Measurements from ENCODE around the gene FAN1.

FAN1 gene

GRCh38 chr15:30958219-30958618 is 54.5 kb downstream of the FAN1 start:
- no peak for DNase-seq (ENCODE audit: low read depth)

DNA sequence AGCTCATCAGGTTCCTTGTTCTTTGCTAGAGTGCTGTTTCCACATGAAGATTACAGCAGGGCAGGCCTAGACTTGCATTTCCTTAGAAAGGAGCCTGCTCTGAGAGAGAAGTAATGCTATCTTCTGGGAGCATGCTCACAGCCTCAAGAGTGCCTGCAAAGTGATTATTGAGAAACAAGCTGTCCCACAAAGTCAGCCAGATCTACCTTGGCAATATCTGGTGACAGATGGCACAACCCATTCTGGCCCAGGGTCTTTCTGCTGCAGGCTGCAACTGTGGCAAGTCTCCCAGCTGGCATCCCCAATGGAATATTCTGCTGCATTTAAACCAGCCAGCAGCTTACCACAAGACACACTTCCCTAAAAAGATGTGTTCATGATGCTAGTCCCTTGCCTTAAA is 58.4 kb downstream of the FAN1 start:
- DNase-seq (ENCODE audit: low read depth), result no peak

DNA sequence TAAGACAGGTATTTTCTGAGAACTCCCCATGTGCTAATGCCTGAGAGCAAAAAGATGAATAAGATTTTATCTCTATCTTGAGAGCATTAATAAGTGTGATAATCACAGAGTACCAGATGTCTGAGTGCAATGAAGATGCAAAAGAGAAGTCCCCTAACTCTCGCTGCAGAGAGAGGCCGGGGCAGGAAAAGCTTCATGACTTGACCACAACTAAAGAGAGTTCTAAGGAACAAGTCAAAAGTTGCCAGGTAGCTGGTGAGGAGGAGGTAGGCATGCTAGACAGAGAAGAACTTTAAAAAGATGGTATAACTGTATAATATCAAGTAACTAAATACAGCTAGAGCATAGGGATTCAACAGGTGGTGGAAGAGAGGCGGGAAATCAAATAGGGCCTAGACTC is 58.9 kb downstream of the FAN1 start:
- DNase-seq (ENCODE audit: low read depth), result no peak

- DNase-seq (ENCODE audit: low read depth), result no peak
Observed at GRCh38 chr15:30963681-30964080, 60.0 kb downstream of the FAN1 start.

DNA sequence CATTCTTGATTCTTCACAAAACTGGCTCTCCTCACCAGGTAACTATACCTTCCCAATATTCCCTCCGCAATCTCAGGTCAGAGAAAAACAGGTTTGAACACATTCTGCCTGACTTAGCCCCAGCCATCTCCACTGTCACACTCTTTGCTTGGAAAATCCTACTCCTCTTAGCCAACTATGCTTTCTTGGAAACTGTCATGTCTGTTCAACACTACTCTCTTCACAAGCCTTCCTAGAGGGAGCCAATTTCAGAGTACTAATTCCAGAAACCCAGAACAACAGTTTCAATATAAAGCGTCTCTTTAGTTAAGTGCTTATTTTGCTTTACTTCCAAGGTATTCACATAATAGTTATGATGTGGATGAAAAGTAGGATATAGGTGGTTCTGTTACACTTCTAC is 66.0 kb downstream of the FAN1 start:
- no peak for DNase-seq (ENCODE audit: low read depth)

GRCh38 chr15:30973379-30973778 is 69.7 kb downstream of the FAN1 start:
- DNase-seq (ENCODE audit: low read depth), result no peak

GRCh38 chr15:30974112-30974511 is 70.4 kb downstream of the FAN1 start:
- no peak for DNase-seq (ENCODE audit: low read depth)

DNA sequence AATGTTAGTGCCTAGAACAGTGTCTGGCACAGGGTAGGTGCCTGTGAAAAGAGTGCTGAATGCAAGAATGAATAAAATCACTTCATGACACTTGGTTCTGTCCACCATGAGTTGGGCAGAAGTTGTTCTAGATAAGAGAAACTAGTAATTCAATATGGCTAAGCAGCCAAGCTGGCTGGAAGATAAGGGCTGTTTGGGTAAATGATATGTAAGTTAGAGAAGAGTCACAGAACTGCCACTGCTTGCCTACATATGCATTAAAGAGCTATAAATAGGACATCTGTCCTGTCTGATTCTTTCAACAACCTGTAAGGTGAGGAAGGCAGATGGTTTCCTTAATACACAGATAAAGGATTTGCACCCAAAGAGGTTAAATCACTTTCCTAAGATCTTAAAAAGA is 74.6 kb downstream of the FAN1 start:
- DNase-seq (ENCODE audit: low read depth), result no peak

DNA sequence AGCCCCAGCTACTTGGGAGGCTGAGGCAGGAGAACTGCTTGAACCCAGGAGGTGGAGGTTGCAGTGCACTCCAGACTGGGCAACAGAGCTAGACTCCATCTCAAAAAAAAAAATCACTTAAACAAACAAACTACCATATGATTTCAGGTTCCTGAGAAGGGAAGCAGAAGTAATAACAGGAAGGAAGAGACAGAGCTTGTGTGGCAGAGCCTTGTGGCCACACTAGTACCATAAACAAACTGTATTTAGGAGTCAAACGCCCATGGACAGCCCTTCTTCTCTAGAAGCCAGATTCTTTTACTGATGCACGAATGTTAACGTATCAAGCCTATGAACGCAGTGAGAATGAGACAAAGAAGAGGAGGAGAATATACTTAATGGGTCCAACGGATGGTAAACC is 75.7 kb downstream of the FAN1 start:
- DNase-seq (ENCODE audit: low read depth), result no peak

DNA sequence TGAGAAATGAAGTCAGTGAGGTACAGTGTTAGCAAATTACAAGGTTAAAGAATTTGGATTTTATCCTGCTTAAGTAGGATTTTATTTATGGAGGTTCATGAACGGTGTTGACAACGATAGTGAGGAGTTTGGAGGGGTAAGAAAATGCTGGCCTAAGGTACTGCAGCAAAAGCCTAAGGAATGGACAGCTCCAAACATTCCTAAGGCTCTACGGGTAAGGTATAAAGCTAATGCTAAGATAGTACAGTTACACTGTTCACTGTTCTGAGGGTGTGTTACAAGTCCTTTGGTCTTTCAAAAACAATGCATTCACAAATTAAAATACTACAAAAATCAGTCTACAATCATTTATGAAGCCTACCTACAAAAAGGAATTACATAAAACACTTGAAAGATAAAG is 80.4 kb downstream of the FAN1 start:
- DNase-seq (ENCODE audit: low read depth), result no peak

DNA sequence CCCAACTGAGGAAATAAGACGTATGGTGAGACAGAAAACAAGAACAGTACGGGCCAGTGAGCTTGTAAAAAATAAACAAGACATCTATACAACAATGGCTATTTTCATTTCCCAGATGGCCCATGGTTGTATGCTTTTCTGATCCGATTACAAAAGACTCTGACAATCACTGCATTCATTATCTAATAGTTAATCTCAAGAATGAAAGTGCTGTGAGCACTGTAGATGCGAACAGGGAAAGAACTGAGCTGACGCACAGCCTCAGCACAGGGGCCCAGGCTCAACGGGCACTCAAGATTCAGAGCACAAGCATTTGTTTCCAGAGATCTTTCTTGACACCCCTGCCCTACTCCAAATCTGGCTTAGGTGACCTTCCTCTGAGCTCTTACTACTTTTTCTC is 80.8 kb downstream of the FAN1 start:
- DNase-seq (ENCODE audit: low read depth), result no peak

DNA sequence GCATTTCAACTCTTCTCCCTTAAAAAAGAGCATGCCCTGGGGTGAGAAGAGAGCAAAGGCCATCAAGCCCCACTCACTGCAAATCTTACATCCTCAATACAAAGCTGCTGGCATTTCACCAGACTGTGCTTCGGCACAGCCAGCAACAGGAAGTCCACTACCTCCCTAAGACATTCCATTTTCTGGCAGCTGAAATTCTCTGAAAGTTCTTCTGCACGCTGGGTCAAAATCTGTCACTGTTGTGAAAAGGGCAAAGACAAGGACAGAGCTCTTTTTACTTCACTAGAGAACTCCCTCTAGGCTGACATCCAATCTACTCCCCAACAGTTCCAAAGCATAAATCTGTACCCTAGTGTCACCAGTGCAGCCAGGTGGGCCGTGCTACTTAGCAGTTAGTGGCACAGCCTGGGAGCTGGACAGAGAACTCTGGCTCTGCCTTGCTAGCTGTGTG is 81.4 kb downstream of the FAN1 start:
- DNase-seq (ENCODE audit: low read depth), result no peak

- no peak for DNase-seq (ENCODE audit: low read depth)
Observed at GRCh38 chr15:30990036-30990435, 86.3 kb downstream of the FAN1 start.

- no peak for DNase-seq (ENCODE audit: low read depth)
Observed at GRCh38 chr15:30990446-30991254, 86.9 kb downstream of the FAN1 start.

GRCh38 chr15:30991255-30992235 is 87.8 kb downstream of the FAN1 start, which contains the start of gene MTMR10:
Gene MTMR10, minus strand, starts transcription at chr15:30991628. Its CDS starts 122 bp downstream, at chr15:30991506.
- peak; percentile 42 for DNase-seq (ENCODE audit: low read depth)

DNA sequence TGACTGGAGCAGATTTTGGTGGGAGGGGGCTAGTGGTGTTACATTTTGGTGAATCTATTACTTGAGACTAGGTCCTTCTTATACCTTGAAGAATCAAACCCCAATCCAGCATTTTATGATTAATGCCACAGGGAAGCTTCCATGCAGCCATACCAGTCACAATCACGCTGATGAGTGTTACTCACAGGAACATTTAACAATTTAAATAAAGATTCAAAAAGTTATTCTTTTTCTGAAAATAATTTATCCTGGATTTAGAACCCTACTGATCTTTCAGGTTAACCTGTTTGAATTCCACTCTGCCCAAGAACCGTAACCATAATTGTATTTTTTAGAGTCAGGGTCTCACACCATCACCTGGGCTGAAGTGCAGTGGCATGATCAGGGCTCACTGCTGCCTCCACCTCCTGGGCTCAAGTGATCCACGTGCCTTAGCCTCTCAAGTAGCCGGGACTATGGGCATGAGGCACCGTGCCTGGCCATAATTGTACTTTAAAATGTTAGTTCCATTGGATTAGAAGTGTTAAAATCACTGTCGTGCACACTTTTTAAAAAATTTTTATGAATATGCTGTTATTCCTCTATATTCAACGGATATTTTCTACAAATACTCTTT is 88.6 kb downstream of the FAN1 start:
- no peak for DNase-seq (ENCODE audit: low read depth)

Measured in CMK (cell line).